Measurements from ENCODE around the gene TOX3.

- TF ChIP-seq CTCF (IDR thresholded peaks at IDR 0.05): no peak
- no peak for TF ChIP-seq POLR2A (IDR thresholded peaks at IDR 0.05; ENCODE audit: low read depth)
- no peak for TF ChIP-seq EP300 (IDR thresholded peaks at IDR 0.05)
- TF ChIP-seq POLR2AphosphoS5 (IDR thresholded peaks at IDR 0.05): no peak
Measured at GRCh38 chr16:52537516-52537915, 9.4 kb downstream of the TOX3 start.
